B cell (primary cell): ENCODE data around the gene CATSPERD. TPM values are rescaled to one million over a fixed set of nuclear protein-coding genes. Genes with fewer than 3 reads are reported as not detected.

Experiments used
- ATAC-seq: fragments of 200-7000 bp; cut with Tn5 transposase; one replicate; pipeline ENCODE4 v1.10.0; 2021; ENCODE audit warnings: low read depth, mild to moderate bottlenecking, moderate number of reproducible peaks, moderate library complexity
- CTCF ChIA-PET: fragments of 350-600 bp; sonication (Branson Sonifier 250); formaldehyde crosslinking; loops from one replicate; lab custom pipeline; 2021; ENCODE audit warnings: antibody characterized with exemption, inconsistent platforms; lab: Charles Lee
- POLR2A ChIA-PET: fragments of 350-600 bp; sonication (Branson Sonifier 250); formaldehyde crosslinking; loops from one replicate; lab custom pipeline; 2021; ENCODE audit warnings: antibody characterized with exemption; lab: Charles Lee
- DNase-seq: peaks from one replicate; pipeline ENCODE4 v3.0.0; 2013
- H2AFZ ChIP-seq: 2 replicates; pipeline ENCODE4 v1.6.1; 2012; ENCODE audit warnings: mild to moderate bottlenecking, low read depth, low read length; ENCODE audit not compliant: insufficient read depth, poor library complexity, severe bottlenecking
- H3K27ac ChIP-seq, 2 donors: 1 replicate in 1 of 2; 2 replicates in 1 of 2; pipeline ENCODE4 v1.5.1; 2012 to 2013; ENCODE audit warnings: low read length in 2 of 2, mild to moderate bottlenecking in 2 of 2, moderate library complexity in 1 of 2
- H3K27me3 ChIP-seq, 4 experiments: fragments of 200-600 bp in 1 of 4; sonication (generic) in 1 of 4; replicated peaks in 1 of 4; 1 replicate in 2 of 4; 2 replicates in 2 of 4; pipeline versions ENCODE4 v1.6.1 to v1.7.0; 2013 to 2016; ENCODE audit warnings: low read length in 3 of 4, mild to moderate bottlenecking in 2 of 4, mixed read lengths in 1 of 4, moderate library complexity in 1 of 4; ENCODE audit not compliant: insufficient read depth in 4 of 4, control insufficient read depth in 3 of 4; ENCODE audit errors: control extremely low read depth in 1 of 4
- H3K36me3 ChIP-seq, 2 experiments: replicated peaks in 1 of 2; 1 replicate in 1 of 2; 2 replicates in 1 of 2; pipeline versions ENCODE4 v1.6.1 to v1.7.1; 2013; ENCODE audit warnings: low read length in 1 of 2; ENCODE audit not compliant: insufficient read depth in 2 of 2, control insufficient read depth in 1 of 2; ENCODE audit errors: control extremely low read depth in 1 of 2, extremely low read depth in 1 of 2
- H3K4me1 ChIP-seq, 2 donors: fragments of 200-600 bp in 1 of 2; sonication (generic) in 1 of 2; 1 replicate in 1 of 2; 2 replicates in 1 of 2; pipeline versions ENCODE4 v1.5.1 to v1.6.1; 2013 to 2017; ENCODE audit warnings: low read length in 2 of 2; ENCODE audit not compliant: control insufficient read depth in 2 of 2, insufficient read depth in 2 of 2
- H3K4me2 ChIP-seq: replicated peaks from 2 replicates; pipeline ENCODE3; 2012; ENCODE audit warnings: mild to moderate bottlenecking, low read depth, low read length; ENCODE audit not compliant: poor library complexity, severe bottlenecking
- H3K4me3 ChIP-seq, 5 experiments: fragments of 200-600 bp in 1 of 5; sonication (generic) in 1 of 5; 1 replicate in 3 of 5; 2 replicates in 2 of 5; pipeline versions ENCODE4 v1.5.1 to v1.7.0; 2011 to 2016; ENCODE audit warnings: low read length in 4 of 5, mild to moderate bottlenecking in 4 of 5, low read depth in 2 of 5, control low read depth in 1 of 5, moderate library complexity in 1 of 5; ENCODE audit not compliant: insufficient read depth in 1 of 5; ENCODE audit errors: control extremely low read depth in 1 of 5, extremely low read depth in 1 of 5
- H3K79me2 ChIP-seq: fragments of 200-600 bp; sonication (generic); one replicate; pipeline ENCODE4 v1.6.0; 2016; ENCODE audit warnings: low read length; ENCODE audit not compliant: control insufficient read depth, insufficient read depth
- H3K9ac ChIP-seq: fragments of 200-600 bp; sonication (generic); 2 replicates; pipeline ENCODE4 v1.6.1; 2017; ENCODE audit warnings: mild to moderate bottlenecking, low read length, moderate library complexity
- H3K9me3 ChIP-seq, 3 donors: one replicate each; pipeline versions ENCODE4 v1.6.1 to v1.7.1; 2013; ENCODE audit warnings: low read length in 2 of 3; ENCODE audit not compliant: control insufficient read depth in 2 of 3, insufficient read depth in 1 of 3; ENCODE audit errors: control extremely low read depth in 1 of 3
- H4K20me1 ChIP-seq: 2 replicates; pipeline ENCODE4 v1.6.0; 2012; ENCODE audit warnings: mild to moderate bottlenecking, low read length; ENCODE audit not compliant: insufficient read depth, control insufficient read depth, poor library complexity, severe bottlenecking
- H3K27ac Mint-ChIP-seq: one replicate; pipeline ENCODE4 v1.8.0; 2021; ENCODE audit warnings: mixed read lengths
- H3K27me3 Mint-ChIP-seq: one replicate; pipeline ENCODE4 v1.8.0; 2021; ENCODE audit warnings: mixed read lengths
- H3K4me1 Mint-ChIP-seq: one replicate; pipeline ENCODE4 v1.8.0; 2021; ENCODE audit warnings: mixed read lengths
- H3K4me3 Mint-ChIP-seq: one replicate; pipeline ENCODE4 v1.8.0; 2021; ENCODE audit warnings: mixed read lengths
- H3K9me3 Mint-ChIP-seq: one replicate; pipeline ENCODE4 v1.8.0; 2022; ENCODE audit warnings: mixed read lengths; ENCODE audit not compliant: insufficient read depth
- CTCF ChIP-seq: fragments of 200-600 bp; IDR thresholded peaks from one replicate; pipeline ENCODE4 v1.8.0; 2022; ENCODE audit warnings: antibody characterized with exemption, mild to moderate bottlenecking
- EZH2 ChIP-seq: IDR thresholded peaks from 2 replicates; pipeline ENCODE4 v1.6.1; 2012; ENCODE audit warnings: borderline replicate concordance, low read depth, mild to moderate bottlenecking, moderate library complexity, low read length; ENCODE audit not compliant: insufficient read depth, poor library complexity, severe bottlenecking
- WGBS: methylation state at CpG from one replicate; pipeline ENCODE4 v1.1.5; 2013; ENCODE audit warnings: missing lambda C conversion rate; ENCODE audit not compliant: insufficient coverage; 5-methylcytosine and 5-hydroxymethylcytosine counted together
- intact Hi-C: fragments of 100-400 bp; cut with micrococcal nuclease; formaldehyde crosslinking; loops from one replicate; pipeline ENCODE4 v1.10.0; 2022
- polyA plus RNA-seq: library from polyadenylated mRNA; depleted of rRNA; stranded (reverse); fragments of >200 nt; gene quantifications from 2 replicates; pipeline ENCODE4 v1.2.3, GENCODE V29; 2012
- total RNA-seq, 2 donors: library from RNA; stranded (reverse); fragments of 120-200 nt in 1 of 2; gene quantifications; 1 replicate in 1 of 2; 2 replicates in 1 of 2; pipeline versions ENCODE4 v1.2.3 to v1.2.4, GENCODE V29; 2013 to 2022

Gene CATSPERD
- total and polyA plus RNA-seq, 2 donors (not counting 1 experiment from before 2014, with no cell fraction given), result not detected

GRCh38 chr19:5683177-5683886 is 37.1 kb upstream of the CATSPERD start:
- Histone ChIP-seq H4K20me1 (no peaks in the 10 kb centered on the region), H3K36me3 (no peaks in the 10 kb centered on the region), H2AFZ (no peak overlapping the region), H3K4me1 (peaks cover 25 to 33% of the 10 kb centered on the region in 2 donors), H3K27ac (no peak overlapping the region), H3K79me2 (peaks cover 12% of the 10 kb centered on the region), H3K4me3 (no peak overlapping the region), H3K27me3 (no peaks in the 10 kb centered on the region), H3K9me3 (peaks cover 0 to 14% (median 0%) of the 10 kb centered on the region in 3 donors), H3K9ac (no peak overlapping the region), H3K4me2 (no peak overlapping the region)
- Mint-ChIP-seq H3K4me1 (peaks cover 36% of the 10 kb centered on the region), H3K27ac (peak overlapping the region; percentile 53), H3K27me3 (no peaks in the 10 kb centered on the region), H3K4me3 (peak overlapping the region; percentile 34), H3K9me3 (no peaks in the 10 kb centered on the region)
- CTCF ChIA-PET, result interaction anchor here (0.6 to 0.9 kb wide), 2 partner anchors 13 to 109 kb away, joined by 3 read pairs; no protein-coding TSS in a partner anchor
- intact Hi-C loops, result loop anchor here (10.0 kb wide), 1 partner anchor 1919 kb away; the partner anchor contains the start of genes APBA3 and MRPL54
- 100% methylated on average over 6 of the region's 10 CpGs for WGBS
- POLR2A ChIA-PET, result interaction anchor here (0.5 to 0.9 kb wide), 2 partner anchors 12 to 37 kb away, joined by 4 read pairs; partner anchors contain the start of genes CATSPERD and LONP1
- no peak for ATAC-seq
- TF ChIP-seq CTCF (no peak), EZH2 (no peak)
- DNase-seq, result no peak
